GM19239 (cell line): Measurements from ENCODE around the gene RNF214.
"Not testable (repeated sequence)": the region's sequence is repeated elsewhere in the genome, so short reads cannot be mapped to it uniquely, and the experiment has no call there.

ENCODE experiments used
- DNase-seq: peaks from one replicate; pipeline ENCODE4 v3.0.0; 2011; ENCODE audit warnings: low spot score; ENCODE audit not compliant: insufficient read length
- FAIRE-seq: peaks from 2 replicates; lab custom pipeline; 2011; peaks lifted over from hg19 to GRCh38; lab: Jason Lieb, UNC

RNF214 gene

GRCh38 chr11:117197516-117198456, 34.7 kb upstream of the RNF214 start:
- no peak for FAIRE-seq

DNA sequence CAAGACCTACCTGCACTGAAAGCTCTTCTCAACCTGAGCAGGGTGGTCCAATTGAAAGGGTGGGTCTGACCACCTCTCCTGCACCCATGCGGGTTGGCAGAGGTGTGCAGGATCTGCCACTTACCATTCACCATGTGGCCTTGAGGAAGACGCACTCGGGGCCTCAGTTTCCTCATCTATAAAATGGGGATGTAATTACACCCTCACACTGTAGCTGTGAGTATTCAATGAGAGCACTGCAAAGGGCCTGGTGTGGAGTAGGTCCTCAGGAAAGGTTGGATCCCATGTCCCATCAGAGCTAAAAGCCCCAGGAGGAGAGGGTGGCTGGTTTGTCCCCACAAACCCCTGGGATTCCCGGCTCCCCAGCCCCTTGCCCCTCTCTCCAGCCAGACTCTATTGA, 33.9 kb upstream of the RNF214 start:
- DNase-seq = no peak
- no peak for FAIRE-seq

More at GRCh38 chr11:117197516-117198456, 34.7 kb upstream of the RNF214 start:
- DNase-seq = no peak

DNA sequence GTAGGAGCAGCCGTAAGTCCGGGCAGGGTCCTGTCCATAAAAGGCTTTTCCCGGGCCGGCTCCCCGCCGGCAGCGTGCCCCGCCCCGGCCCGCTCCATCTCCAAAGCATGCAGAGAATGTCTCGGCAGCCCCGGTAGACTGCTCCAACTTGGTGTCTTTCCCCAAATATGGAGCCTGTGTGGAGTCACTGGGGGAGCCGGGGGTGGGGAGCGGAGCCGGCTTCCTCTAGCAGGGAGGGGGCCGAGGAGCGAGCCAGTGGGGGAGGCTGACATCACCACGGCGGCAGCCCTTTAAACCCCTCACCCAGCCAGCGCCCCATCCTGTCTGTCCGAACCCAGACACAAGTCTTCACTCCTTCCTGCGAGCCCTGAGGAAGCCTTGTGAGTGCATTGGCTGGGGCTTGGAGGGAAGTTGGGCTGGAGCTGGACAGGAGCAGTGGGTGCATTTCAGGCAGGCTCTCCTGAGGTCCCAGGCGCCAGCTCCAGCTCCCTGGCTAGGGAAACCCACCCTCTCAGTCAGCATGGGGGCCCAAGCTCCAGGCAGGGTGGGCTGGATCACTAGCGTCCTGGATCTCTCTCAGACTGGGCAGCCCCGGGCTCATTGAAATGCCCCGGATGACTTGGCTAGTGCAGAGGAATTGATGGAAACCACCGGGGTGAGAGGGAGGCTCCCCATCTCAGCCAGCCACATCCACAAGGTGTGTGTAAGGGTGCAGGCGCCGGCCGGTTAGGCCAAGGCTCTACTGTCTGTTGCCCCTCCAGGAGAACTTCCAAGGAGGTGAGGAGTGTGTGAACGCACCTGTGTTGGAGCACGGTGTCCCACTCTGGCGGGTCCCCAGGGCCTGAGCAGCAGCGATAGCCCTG, 33.2 kb upstream of the RNF214 start, which contains the start of gene TAGLN:
Gene TAGLN (plus strand): TSS at position 318 of the 863 bp plus-strand sequence. CDS start 3,644 bp downstream, outside the sequence.
- DNase-seq (no peak), FAIRE-seq (no peak)

- FAIRE-seq = no peak
These were observed 32.3 kb upstream of the RNF214 start for GRCh38 chr11:117199916-117200812.

DNA sequence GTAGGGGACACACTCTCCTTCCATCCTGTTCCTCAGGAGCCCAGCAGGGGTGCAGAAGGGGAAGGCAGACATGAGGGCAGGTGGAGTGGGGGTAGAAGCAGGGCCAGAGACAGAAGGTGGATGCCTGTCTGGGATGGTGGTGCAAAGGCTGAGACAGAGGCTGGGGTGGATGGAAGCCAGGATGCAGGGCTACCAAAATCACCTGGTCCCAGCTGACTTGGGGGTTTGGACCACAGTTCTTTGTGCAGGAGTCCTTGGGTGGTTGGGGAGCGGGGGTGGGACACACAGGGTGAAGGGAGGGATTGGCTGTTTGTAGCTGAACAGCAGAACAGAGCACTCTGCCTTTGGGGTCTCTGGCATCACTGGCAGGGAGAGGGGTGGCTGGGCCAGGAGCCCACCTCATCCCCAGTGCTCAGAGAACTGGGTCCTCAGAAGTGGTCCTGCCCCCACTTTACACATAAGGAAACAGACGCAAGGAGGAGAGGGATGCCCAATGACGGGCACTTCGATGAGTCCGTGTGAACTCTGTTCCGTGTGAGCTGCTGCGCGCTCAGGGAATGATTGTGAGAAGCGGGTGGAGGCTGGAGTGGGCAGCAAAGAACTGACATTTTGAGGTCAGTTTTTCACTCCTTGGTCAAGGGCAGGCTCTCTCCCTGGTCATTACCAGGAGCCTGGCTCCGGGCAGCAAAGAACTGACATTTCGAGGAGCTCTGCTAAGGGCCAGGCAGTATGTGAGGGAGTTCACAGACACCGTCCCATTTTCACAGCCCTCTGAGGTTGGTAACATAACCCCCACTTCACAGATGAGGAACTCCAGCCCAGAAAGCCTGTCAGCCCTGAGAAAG, 31.4 kb upstream of the RNF214 start:
- FAIRE-seq (no peak), DNase-seq (no peak)

More at GRCh38 chr11:117199916-117200812, 32.3 kb upstream of the RNF214 start:
- DNase-seq = no peak

GRCh38 chr11:117201658-117202305, 30.7 kb upstream of the RNF214 start:
- DNase-seq = no peak
- FAIRE-seq = no peak

- no peak for FAIRE-seq
These were observed 29.9 kb upstream of the RNF214 start for GRCh38 chr11:117202386-117203068.

DNA sequence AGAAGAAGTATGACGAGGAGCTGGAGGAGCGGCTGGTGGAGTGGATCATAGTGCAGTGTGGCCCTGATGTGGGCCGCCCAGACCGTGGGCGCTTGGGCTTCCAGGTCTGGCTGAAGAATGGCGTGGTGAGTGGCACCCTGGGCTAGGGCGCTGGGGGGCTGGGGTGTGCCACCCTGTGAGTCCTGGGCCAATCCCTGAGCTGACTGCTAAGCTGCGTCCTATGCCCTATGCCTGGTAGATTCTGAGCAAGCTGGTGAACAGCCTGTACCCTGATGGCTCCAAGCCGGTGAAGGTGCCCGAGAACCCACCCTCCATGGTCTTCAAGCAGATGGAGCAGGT, 29.4 kb upstream of the RNF214 start:
- no peak for FAIRE-seq
- no peak for DNase-seq

More at GRCh38 chr11:117202386-117203068, 29.9 kb upstream of the RNF214 start:
- DNase-seq = no peak

GRCh38 chr11:117204283-117205080, 28.0 kb upstream of the RNF214 start:
- FAIRE-seq (no peak), DNase-seq (no peak)

GRCh38 chr11:117205211-117205818, 27.2 kb upstream of the RNF214 start:
- FAIRE-seq = no peak

GRCh38 chr11:117206111-117206510, 26.4 kb upstream of the RNF214 start:
- peak; percentile 53 for FAIRE-seq
- DNase-seq = not testable (repeated sequence)

More at GRCh38 chr11:117205211-117205818, 27.2 kb upstream of the RNF214 start:
- no peak for DNase-seq

- not testable (repeated sequence) for DNase-seq, FAIRE-seq
These were observed 25.6 kb upstream of the RNF214 start for GRCh38 chr11:117206859-117207258.

DNA sequence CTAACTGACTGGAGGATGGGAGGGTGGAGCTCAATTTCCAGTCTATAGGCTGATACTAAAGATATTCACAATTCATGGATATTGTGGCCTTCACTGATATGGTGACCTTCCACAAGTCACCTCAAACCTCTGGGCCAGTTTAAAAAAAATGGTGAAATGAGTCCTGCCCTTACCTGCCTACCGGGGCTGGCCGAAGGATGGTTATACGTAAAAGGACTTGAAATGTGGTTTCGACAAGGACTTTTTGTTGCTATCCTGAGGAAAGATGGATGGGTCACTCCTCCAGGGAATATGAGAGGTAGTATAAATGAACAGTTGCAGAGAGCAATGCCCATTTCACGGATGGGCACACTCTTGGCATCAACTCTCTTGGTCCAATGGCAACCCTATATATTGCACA, 25.0 kb upstream of the RNF214 start:
- DNase-seq = not testable (repeated sequence)

GRCh38 chr11:117208710-117209109, 23.8 kb upstream of the RNF214 start:
- not testable (repeated sequence) for DNase-seq, FAIRE-seq

More for the DNA sequence above, 25.0 kb upstream of the RNF214 start:
- not testable (repeated sequence) for FAIRE-seq

DNA sequence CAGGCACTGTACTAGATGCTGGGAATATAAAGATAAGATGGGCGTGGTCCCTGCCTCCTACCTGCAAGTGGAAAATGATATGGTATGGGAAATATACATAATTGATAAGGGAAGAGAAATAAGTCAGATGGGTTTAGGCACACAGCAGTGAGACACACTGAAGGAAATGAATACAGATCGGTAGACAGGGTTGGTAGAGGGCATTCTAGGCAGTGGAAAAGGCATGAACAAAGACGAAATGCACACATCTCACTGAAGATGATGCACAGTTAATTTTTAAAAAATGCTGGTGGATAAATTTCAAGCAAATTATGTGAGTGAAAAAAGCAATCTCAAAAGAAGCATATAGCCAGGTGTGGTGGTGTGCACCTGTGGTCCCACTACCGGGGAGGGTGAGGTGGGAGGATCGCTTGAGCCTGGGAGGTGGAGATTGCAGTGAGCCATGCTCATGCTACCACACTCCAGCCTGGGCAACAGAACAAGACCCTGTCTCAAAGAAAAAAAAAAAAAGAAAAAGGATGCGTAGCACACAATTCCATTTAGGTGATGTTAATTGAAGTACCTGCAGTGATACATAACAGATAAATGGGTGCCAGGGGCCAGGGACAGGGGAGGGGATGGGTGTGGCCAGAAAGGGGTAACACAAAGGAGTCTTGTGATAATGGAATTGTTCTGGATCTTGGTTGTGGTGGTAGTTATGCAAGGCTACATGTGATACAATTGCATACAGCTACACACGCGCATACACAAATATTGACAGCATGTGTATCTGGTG, 22.9 kb upstream of the RNF214 start:
- not testable (repeated sequence) for FAIRE-seq, DNase-seq

- no peak for FAIRE-seq
- no peak for DNase-seq
These were observed 21.9 kb upstream of the RNF214 start for GRCh38 chr11:117210620-117211019.
